ENCODE results near the gene FARS2.

The FARS2 gene

DNA sequence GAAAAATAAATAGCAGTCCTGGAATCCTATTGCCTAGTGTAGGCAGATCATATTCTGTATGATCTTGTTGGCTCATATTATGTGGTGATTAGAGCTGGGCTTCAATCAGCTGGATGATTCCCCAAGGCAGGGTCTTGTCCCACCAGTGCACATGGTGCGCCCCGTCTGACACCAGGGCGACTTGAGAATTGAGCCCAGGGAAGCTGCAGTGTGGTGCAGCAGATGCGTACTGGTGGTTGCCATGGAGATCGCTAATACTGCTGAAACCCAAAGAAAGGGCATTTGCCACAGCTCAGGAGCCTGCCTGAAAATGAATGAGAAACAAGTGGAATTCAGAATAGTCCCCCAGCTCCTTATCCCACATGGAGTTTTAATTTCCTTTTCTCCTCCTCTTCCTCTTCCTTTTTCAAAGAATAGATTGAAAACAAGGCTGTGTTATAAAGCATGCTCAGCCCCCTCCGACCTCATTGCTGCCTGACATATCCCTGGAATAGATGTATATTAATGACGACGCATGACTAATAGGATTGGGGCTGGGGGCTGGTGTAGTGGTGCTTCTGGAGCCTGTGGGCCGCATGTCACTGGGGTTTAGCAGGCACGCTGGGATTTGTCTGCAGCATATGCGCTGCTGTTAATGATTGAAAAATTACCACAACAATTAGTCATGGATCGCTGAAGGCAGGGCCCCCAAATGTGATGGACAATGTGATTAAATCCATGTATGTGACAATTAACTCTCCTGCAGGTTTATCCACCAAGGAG, 210.5 kb downstream of the FARS2 start:
- peak; percentile 70 for DNase-seq

DNA sequence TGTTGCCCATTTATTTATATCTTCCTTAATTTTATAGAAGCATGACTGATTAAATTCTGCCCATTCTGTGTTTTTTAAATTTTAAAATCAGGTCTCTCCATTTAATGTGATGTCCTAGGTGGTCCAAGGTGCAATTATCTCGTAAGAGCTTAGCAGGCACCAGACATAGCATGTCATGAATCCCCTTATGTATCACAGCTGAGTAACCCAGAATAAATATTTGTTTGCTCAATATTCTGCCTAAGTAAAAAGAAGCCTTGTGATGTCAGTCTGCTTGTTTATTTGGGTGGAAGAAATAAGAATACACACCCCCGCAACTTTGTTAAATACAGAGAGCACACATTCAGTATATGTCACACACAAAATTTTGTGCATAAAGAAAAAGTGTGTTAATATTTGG, 211.3 kb downstream of the FARS2 start:
- no peak for DNase-seq

DNA sequence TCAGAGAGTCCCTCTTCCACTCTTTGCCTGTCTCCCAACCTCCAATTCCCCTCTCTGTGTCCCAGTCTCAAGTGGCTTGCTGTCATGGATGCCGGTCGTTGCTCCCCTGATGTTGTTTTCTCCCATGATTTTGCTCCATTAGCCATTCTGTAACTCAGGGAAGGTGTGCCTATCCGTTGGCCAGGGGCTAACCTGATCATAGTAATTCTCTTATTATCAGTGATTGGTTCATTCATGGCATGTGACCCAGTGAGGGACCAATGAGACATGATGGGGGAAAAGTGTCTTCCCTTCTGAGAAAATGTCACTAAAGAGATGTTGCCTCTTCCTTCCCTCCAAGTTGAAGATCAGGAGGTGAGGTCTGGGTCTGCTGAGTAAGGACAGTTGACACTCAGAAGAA, 214.5 kb downstream of the FARS2 start:
- no peak for DNase-seq

DNA sequence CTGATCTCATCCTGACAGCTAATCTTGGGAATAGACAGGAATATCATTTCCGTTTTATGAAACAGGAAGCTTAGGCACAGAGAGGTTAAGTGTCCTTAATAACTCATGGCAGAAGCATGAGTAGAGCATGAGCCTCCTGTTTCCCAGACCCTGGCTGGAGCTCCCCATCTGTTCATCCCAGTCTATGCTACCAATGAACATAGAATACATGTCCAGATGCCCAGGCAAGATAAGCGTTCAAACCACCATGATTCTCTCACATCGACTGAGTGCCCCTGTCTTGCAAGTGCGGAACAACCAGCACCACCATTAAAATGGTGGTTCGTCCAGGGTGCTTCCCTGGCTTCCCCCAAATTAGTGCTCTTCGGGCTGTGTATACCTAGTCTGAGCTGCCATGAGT, 217.1 kb downstream of the FARS2 start:
- DNase-seq, result no peak

DNA sequence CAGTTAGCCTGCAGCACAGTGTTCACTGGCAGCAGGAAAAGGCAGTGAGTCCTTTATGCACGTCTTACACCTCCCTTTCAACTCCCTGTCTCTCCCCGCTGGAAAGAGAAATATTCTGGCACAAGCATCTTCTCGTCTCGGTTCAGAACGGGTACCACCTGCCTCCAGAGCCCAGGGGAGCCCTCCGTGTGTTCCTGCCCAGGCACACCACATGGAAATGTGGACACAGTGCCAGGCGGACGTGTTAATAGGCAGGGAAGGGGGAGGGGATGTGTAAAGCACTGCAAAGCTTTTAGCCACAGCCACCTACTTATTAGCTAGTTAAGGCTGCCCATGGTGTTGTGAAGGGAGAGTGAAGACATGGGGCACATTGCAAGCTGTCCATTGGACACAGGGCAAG, 219.7 kb downstream of the FARS2 start:
- DNase-seq, result peak; percentile 76

DNA sequence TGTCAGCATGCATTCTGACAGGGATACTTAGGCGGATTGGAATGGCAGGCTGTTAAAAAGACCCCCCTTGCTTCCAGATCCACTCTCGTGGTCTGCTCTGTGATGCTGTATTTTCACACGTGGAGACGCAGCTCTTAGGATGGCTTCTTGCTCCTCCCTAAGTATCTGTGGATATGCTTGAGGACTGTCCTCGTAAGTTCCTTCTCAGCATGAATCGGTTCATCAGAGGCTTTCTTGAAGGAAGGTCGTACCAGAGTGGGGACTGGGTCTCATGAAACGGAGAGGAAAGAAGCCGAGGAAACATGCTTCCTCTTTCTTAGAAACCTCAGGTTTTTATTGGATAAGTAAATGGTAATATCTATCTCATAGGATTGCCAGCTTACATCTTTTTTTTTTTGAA, 220.4 kb downstream of the FARS2 start:
- DNase-seq, result no peak

DNA sequence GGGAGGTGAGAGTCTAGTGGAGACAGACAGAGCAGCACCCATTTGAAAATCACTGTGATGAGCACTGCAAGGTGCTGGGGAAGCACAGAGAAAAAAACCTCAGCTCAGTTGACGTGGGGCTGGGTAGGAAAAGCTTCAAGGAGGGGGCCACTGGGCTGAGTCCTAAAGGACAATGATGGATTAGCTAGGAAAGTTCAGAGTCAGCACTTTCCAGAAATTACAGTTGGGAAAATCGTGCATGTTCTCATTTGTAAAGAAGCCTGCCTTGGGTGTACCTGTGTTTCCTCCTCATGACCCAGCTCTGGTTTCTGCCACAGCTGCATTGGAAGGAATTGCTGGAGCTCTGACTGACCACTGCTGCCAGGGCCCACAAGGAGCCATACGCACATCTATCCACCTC, 221.3 kb downstream of the FARS2 start:
- no peak for DNase-seq

DNA sequence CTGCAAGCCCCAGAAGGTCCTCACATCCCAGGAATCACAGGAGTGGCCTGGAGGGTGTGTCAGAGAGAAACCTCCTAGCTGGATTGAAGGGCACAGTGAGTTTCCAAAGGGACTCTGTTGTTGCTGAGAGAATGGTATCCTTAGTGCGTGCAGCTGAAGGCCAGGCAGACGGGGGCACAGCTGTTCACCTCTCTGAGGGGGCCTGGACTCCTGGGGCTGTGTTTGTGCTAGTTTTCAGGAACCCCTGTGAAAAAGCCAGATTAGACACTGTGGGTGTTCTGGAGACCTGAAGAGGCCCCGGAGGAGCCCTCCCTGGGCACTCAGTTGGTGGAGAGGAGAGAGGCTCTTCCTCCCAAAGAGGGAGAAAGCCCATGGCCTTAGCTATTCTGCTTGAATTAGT, 223.4 kb downstream of the FARS2 start:
- no peak for DNase-seq

DNA sequence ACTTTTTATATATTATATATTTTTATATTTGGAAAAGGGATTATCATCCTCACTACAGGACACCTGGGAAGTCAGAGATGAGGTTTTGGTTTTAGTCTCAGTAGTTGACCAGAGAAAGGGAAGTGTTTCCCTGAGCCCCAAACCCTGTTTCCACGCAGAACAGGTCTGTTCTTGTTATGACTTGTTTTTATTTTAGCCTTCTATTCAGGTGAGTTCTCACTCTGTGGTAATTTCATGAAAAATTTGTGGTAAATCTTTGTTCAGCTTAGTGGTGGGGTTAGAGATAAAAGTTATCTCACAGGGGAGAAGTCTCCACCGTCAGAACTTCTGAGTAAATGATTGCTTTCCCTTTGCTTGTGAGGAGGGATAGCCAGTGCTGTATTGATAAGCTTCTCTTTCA, 224.9 kb downstream of the FARS2 start:
- DNase-seq, result no peak

DNA sequence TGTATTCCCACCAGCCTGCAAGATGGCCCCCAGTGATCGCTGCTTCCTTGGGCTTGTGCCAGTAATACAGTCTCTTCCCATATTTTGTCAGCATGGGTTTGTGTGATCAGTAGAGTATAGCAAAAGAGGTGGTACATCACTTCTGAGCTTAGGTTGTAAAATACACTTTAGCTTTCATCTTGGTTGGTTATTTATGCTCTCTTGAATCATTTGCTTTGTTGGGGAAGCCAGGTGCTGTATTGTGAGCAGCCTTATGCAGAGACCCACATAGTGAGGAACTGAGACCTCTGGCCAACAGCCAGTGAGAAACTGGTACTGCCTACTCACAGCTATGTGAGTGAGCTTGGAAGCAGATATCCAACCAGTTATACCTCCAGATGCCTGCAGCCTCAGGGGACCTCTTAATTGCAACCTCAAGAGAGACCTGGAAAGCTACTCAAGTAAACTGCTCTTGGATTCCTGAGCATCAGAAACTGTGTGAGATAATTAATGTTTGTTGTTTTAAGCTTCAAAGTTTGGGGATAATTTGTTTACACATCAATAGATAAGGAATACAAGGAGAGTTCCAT, 229.3 kb downstream of the FARS2 start:
- DNase-seq, result peak; percentile 84

DNA sequence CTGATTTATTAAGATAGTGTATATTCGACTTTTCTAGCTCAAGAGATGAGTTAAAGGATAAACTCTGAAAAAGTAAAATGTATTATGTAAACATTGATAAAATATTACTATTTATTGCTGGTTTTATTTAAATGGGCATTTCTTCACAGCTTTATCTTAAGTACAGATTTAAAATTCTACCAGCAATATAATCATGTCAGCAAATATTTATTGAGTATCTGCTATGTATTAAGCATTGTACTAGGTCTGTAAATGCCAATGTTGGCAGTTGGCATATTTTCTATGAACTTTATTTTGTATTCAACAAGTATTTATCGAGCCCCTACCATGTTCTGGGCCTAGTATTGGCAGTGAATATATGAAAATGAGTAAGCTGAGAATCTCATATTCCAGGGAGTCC, 231.0 kb downstream of the FARS2 start:
- no peak for DNase-seq

DNA sequence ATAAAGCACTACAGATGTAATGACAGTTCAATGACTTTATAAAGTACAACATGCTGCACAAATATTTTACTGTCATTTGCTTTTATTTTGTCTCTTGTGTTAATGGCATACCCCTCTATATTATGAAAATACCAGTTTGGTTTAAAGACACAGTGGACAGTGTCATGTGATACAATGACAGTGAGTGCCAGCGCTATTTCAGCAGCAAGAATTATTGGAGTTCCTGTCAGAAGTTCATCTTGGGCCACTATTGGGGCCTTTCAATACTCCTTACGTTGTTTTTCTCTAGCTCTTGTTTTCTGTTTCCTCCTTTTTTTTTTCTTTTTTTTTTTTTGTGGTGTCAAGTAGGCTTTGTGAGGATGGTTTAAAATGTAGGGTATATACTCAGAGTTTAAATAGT, 232.5 kb downstream of the FARS2 start:
- no peak for DNase-seq

DNA sequence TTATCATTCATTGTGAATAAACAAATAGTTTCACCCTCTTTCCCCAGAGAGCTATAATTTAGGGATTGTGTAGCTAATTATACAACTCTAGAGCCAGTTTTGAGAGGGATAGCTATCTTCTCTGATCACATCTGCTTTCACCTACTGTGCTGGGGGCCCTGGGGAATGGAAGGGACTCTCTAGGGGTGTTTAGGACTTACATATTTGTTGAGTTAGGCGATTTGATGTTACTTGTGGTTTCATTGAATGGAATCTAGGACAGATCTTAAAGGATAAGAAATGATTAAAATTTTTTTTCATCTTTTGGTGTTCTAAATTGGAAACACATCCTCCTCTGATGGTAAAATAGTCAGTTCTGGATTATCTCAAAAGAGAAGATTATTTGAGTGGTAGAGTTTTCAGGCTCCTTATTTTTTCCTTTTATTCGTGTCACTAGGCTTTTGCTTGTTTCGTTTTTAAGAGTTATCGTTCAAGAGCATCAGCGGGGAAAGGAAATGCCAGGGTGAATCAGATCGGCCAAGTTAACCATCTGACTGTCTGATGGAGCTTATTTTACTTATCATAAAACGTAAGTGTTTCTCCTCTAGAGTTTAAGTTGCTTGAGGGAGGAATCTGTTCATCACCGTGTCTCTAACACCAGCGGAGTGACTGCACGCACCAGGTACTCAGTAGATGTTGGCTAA, 236.7 kb downstream of the FARS2 start:
- DNase-seq, result no peak

DNA sequence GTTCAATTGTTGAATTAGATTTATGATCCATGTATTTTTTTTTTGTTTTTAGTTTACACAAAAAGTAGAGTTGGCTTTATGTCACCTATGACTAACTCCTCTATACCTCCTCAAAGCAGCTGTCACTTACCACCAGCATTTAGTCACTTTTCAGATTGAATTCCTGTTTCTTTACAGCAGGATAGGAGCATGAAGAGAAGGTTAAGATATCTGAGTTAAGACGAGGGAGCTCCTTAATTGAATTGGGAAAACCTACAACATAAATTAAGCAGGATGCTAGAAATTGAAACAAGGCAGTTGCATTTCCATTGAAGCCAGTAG, 237.2 kb downstream of the FARS2 start:
- no peak for DNase-seq

DNA sequence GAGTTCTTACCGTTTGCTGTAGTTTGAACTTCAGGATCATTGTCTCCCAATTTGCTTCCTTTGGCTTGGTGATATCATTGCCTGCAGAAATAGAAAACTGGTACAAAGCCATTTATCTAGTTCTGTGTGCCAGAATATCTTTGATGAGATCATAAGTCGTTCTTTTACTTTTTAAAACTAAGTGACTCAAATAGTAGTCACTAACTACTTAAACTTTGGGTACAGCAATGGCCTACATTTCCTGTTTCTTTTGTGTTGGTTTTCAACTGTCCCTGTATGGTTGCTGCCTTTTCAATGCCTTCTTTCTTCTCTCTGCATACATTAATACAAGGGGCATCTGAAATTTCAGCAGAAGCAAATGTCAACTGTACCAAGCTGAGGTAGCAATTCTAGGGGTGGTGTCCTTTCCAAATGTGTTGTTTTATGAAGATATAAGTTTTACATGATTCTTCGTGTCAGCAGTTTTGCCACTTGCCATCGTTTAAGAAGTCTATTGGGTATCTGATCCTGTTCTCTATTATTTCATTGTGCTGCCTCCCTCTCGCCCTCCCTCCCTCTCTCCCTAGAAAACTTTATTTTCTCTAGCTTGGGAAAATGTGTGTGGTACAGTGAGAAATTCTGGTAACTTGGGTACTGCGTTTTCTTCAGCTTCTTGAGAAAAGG, 238.5 kb downstream of the FARS2 start:
- DNase-seq, result no peak

DNA sequence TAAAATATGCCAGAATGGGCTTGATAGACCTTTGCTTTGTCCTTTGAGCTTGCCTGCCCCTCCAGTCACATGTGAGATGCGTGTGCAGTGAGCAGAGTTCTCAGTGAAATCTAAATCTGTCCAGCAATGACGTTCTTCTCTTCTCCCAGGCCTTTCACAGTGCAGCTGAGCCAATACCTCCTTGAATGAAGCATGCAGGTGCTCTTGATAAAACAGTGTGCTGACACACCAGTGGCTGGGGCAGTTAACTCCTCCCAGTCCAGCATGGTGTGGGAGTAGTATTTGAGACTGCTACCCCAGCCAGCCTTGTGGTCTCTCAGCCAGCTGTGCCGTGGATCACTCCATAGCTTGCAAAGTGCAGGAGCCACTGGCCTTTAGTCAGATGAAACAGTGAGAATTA, 240.5 kb downstream of the FARS2 start:
- peak; percentile 99 for DNase-seq

DNA sequence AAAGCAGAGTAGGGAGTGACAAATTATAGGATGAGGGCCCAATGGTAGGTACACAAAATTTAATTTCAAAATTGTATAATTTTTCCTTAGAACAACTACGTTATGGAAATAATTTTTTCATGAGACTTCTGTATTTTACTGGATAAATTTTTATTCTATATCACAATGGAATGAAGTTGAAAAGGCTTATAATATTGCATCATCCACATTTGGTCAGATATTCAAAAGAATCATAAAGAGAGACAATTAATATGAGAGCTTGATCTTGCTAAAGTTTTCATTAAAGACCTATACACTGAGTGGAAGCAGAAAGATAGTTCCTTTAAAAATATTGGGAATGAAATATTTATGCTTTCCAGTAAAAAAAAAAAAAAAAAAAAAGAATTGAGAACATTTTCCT, 242.8 kb downstream of the FARS2 start:
- no peak for DNase-seq

DNA sequence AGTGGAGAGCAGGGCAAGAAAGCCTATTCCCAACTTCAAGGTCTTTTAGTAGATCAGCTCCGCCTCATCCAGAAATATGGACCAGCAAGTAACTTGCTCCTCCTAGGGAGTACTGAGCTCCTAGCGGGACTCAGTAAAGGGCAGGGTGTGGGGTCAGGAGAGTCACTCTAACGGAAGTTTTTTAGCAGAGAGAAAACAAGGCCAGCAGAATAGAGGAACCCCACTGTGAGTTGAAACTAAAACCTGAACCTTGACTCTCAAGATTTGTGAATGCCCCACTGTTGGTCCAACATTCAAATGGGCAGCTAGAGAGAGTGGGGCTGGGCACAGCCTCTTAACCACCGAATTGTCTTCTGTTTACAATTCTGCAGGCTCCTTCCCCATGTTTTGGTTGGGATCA, 244.8 kb downstream of the FARS2 start:
- no peak for DNase-seq

DNA sequence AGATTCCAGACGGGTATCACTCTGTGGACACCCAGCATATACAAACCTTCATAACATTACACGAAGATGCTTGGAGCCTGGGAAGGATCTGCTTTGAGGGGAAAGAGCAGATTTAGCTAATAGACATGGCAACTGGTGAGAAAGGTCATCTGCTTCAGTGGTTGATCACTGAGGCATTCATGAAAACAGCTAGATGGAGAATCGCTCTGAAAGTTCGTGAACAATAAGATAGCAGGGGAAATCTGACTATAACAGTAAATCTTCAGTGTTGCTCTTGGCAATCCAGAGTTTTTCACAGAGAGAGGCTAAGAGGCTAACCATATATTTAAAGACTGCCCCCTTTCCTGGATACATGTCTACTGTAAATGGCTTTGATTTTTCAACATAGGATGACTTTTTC, 245.3 kb downstream of the FARS2 start:
- no peak for DNase-seq

DNA sequence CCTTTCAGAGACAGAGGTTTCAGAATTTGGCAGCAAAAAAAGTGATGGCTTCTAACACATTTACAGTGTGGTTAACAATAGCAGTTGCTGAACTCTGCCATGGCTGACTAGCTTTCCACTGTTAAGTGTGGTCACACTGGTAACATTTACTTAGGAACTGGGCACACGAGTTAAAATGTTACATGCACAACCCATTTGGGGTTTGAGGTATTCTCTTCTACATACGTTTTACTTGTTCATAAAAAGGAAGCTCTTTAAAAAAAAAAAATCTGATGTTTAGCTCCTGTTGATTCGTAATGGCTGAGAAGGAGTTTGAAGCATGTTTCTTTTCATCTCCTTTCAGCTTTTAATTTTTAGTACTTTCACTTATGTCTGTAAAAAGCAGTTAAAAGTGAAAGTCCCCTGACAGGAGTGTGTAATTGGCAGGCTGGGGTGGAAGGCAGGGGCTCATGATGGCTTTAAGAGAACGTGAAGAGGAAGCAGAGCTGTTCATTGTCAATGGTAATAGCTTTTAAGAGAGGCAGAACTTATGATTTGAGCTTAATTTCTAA, 245.9 kb downstream of the FARS2 start:
- DNase-seq, result peak; percentile 15

DNA sequence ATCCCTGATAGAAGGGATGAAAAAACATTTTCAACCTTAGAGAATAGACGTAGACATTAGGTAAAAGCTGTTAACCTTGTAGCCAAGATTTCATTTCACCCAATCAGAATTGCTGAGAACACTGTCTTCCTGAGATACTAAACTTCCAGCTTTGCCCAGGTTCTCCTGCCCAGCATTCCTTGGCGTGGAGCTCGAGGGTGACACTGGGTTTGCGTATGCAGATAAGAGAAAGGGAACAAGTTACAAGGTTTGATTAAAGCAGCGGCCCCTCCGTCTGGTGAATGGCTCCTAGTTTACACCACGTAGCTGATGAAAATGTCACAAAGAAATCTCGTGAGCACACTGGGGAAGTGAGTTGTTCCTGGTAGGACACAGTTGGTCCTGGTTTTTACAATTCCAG, 247.8 kb downstream of the FARS2 start:
- DNase-seq, result no peak

DNA sequence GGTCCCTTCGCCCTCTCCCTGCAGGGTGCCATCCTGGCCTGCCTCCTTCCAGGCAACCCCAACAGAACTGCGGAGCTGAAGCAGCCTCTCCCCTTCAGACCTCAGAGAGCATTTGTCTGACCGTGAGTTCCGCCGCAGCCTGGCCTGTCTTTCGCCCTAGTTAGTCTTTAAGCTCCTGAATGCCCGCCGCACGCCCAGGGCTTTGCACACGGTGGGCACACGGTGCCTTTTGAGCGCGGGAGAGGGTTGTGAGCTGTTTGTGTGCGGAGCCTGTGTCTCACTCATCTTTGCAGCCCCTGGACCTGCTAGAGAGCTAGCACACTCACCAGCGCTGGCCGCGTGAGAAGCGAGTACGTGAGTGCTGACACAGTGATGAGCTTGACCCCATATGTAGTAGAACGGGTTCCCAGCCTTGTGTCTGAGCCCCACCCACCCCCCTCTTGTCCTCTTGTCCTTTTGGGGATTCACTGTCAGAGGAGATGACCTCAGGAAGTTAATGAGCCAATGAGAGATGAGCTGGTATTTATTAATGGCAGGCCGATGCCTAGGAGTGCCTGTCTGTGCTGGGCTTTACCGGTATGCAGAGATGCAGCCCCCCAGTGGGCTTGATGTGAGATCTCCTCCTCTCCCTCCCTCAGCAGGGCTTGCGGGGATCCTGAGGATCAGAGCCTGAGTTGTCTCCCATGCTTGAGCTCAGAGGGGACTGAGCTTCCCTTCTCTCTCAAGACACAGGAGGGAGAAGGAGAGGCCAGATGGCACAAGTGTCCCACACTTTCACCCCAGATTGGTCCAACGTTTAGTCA, 249.2 kb downstream of the FARS2 start:
- no peak for DNase-seq

DNA sequence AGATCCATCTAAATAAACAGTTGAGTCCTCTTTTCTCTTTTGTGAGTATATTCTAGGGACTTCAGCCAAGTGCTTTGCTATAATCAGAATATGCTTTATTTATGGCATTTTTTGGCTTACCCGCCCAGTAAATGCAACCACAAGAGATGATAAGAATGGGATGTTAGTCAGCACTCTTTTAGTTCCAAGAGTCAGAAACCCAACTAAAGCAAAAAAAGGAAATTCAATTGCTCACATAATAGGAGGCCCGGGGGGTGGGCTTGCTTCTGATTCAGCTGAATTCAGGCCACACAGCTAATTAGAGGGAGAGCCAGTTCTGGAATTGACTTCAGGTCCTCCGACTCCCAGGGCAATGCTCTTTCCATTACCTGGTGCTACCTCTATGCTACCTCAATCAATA, 250.6 kb downstream of the FARS2 start:
- no peak for DNase-seq

Data from NCI-H2029 (cell line).